HL-60 (cell line): ENCODE data around the gene CYS1.

Source experiments
- CTCF ChIP-seq: IDR thresholded peaks from one replicate; pipeline ENCODE4 v1.5.1; 2011; ENCODE audit warnings: low read length, control low read depth, inconsistent platforms; ENCODE audit not compliant: insufficient read depth
- GABPA ChIP-seq: IDR thresholded peaks from 2 replicates; pipeline ENCODE4 v1.6.1; 2012; ENCODE audit warnings: low read depth
- POLR2AphosphoS5 ChIP-seq: IDR thresholded peaks from 2 replicates; pipeline ENCODE4 v1.6.1; 2012; ENCODE audit warnings: low read depth
- REST ChIP-seq: IDR thresholded peaks from 2 replicates; pipeline ENCODE4 v1.6.1; 2012; ENCODE audit warnings: low read depth; ENCODE audit not compliant: insufficient replicate concordance
- SPI1 ChIP-seq: IDR thresholded peaks from 2 replicates; pipeline ENCODE4 v1.6.1; 2012; ENCODE audit warnings: low read depth, mild to moderate bottlenecking, borderline replicate concordance

- TF ChIP-seq CTCF (no peak), GABPA (no peak), POLR2AphosphoS5 (no peak), REST (peak; percentile 48), SPI1 (no peak)
Measured at GRCh38 chr2:10033251-10034006, 46.8 kb downstream of the CYS1 start.
